ENCODE results near the gene EVX2.

EVX2 gene

DNA sequence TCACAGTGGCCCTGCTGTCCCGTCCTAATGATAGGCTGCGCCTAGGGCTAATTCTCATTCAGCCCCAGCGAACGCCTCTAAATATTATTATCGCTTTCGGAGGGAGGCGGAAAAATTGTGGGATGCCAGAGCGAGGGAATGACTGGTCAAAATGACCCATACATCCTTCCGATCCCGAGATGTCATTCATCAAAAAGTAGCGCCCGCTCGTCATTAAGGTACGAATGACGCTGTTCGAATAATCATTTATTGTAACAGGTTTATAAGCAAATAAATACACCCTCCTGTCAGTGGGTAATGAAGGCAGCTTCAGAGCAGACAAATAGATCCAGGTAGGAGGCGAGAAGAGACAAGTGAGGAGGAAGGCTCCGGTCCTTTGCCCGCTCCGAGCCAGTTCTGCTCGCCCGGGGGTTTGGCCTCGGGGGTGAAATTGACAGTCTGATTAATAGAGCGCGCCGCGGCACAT is at the start of gene EVX2:
Gene EVX2 (minus strand): TSS at position 167 of the 466 bp plus-strand sequence. CDS start 186 bp downstream, outside the sequence.
- no peak for DNase-seq

DNA sequence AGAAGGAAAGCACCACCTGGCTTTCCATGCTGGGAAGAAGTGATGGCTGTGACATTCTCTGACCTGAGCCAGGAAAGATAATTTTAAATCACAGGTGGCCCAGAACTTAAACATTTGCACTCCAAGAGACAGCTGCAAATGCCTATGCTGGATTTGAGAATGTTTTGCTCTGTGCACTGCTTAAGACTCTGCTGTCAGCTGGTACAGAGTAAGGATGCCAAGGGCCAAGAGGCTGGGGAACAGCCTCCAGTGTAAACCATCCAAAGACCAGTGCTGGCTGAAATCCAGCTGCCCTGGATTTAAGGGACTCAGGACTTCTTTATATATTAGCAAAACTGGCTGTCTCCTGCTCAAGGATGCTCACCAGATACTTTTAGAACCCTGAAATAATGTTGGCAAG is 49.6 kb upstream of the EVX2 start:
- no peak for DNase-seq

DNA sequence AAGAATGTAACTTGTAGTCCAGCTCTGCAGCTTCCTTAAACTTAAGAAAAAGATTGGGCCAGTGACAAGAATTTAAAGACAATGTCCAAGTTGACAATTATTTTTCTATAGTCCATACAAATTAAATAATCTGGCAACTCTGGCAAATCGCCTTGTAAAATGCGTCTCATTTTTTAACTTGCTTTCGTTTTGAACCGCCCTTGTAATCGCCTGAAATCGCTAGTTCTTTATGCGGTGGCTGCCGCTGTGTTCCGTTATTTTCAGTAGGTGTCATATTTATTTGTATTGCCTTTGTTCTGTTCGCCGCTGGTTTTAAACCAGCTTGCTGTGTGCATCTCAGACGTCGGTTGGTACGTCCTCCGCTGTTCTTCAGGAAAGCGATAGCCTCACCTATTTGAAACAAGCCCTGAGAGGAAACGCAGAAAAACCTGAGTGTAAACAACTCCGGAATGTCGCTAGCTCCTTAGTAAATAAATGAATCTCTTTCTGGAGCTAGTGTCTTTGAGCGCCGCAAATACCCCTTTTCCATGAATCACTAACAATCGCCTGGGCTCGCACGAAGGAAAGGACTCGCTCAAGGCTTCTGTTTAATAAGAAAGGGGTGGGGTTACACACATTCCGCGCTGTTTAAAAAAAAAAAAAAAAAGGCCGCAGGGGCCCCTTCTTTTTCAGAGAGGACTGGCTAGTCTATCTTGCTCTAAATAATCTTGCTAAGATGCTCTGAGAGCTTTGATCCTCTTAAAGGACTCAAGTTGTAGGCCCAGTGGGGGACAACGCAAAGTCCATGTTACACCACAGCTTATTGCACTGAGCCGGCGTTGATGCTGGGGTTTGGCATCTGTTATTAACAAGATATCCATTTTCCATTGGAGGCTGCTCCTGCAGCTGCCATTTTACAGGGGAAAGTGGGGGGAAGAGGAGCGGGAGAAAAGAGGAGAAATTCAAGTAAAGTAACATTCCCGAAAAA is 48.7 kb upstream of the EVX2 start:
- DNase-seq: no peak

DNA sequence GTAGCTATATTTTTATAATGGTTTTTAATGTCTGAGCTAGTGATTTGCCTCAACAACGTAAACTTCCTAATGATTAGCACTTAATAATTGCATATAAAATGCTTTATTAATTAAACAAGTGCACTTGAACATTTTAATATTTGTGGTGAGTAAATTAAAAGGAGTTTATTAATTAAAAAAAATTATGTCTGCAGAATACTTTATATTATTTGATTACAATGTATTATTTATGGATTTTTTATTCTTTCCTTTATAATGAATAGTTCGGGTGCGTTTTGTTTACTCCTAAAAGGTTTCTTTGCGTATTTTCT is 48.0 kb upstream of the EVX2 start:
- DNase-seq: no peak

DNA sequence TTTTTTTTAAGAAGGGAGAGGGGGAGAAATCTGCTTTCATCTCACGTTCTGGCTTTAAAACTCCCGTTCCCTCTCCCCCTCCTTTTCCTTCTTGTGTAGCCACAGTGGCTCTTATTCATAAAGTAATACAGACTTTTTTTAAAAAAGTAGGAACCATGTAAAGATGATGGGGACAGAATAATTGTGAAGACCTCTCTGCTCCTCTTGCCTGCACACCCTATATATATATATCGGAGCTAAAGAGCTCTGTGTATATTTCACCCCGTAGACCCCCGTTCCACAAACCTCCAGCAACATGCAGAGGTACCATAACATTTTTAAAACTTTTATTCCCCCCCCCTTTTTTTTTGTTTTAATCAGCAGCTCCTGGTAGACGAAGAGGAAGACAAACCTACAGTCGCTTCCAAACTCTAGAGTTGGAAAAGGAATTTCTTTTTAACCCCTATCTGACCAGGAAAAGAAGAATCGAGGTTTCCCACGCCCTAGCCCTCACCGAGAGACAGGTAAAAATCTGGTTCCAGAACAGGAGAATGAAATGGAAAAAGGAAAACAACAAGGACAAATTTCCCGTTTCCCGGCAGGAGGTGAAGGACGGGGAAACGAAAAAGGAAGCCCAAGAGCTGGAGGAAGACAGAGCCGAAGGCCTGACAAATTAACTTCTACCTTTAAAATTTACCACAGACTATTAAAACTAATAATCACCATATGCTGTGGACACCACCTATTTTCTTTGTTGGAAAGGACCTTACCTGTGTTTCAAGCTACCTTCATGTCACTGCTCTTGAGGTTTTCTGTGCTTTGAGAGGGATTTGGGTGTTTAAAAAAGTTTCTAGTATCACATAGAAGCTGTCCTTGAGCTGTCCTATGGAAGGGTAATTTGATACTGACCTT is 47.4 kb upstream of the EVX2 start:
- no peak for DNase-seq

DNA sequence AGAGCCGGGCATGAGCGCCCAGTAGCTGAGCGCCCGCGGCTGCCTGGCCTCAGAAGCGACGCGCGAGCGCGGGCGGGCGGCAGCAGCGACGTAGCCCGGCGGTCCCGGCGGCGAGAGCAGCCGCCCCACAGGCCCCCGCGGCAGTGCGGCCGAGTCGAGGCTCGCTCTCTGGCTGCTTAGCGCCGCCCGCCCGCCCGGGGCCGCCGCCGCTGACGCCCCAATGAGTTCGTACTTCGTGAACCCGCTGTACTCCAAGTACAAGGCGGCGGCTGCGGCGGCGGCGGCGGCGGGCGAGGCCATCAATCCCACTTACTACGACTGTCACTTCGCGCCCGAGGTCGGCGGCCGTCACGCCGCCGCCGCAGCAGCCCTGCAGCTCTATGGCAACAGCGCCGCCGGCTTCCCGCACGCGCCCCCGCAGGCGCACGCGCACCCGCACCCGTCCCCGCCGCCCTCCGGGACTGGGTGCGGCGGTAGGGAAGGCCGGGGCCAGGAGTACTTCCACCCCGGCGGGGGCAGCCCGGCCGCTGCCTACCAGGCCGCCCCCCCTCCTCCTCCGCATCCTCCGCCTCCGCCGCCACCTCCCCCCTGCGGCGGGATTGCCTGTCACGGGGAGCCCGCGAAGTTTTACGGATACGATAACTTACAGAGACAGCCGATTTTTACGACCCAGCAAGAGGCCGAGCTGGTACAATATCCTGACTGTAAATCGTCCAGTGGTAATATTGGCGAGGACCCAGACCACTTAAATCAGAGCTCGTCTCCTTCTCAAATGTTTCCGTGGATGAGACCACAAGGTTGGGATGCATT is 46.6 kb upstream of the EVX2 start:
- DNase-seq: no peak

DNA sequence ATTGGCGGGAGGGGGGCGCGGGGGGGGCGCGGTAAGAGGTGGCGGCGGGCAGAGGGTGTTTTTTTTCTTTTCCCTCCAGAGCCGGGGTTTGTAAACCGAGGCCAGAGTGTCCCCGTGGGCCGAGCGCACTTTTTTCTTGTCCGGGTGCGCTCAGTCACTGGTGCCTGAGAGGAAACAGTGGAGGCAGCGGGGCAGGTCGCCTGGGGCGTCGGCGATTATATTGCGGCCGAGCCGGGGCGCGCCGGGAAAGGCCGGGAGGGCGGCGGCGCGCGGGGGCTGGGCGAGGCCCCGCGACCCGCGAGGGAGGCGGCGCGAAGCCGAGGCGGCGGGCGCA is 46.0 kb upstream of the EVX2 start:
- DNase-seq: no peak

DNA sequence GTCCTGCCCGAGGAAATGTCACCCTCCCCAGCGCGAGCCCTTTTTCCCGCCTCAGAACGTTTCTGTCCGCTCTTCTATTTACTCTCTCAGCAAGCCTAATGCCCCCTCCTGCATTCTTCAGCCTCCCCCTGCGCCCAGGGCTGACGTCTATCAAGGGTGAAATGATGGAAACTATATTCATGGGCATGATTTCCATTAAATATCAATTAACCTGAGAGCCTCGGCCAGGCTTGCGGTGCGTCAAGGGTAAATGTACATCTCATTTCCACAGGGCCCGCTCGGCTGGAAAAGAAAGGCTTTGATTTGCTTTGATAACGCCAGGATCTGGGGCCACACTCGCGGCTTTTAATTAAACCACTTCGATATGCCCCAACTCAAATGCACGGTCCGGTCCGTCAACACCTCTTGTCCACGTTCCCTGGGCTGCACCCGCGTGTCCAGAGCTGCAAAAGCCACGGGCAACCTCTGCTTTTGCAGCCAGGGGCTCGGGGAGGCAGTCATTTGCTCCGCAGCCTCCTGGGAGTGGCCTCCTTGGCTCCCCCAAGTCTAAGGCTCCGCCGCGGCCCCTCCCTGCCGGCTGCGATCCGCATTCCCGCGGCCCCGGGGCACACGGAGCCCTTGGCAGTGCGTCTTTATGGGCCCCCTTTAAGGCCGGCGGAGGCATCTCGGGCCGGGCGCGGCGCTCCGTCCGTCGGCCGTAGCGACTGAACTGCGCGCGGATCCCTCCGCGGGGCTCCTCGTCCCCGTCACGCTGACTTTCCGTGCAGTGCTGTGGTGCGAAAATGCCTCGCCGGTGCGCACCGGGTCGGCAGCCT is 45.4 kb upstream of the EVX2 start, which contains the start of gene HOXD8:
Gene HOXD8 (plus strand): TSS at position 724 of the 815 bp plus-strand sequence. CDS start 662 bp downstream, outside the sequence.
- no peak for DNase-seq

DNA sequence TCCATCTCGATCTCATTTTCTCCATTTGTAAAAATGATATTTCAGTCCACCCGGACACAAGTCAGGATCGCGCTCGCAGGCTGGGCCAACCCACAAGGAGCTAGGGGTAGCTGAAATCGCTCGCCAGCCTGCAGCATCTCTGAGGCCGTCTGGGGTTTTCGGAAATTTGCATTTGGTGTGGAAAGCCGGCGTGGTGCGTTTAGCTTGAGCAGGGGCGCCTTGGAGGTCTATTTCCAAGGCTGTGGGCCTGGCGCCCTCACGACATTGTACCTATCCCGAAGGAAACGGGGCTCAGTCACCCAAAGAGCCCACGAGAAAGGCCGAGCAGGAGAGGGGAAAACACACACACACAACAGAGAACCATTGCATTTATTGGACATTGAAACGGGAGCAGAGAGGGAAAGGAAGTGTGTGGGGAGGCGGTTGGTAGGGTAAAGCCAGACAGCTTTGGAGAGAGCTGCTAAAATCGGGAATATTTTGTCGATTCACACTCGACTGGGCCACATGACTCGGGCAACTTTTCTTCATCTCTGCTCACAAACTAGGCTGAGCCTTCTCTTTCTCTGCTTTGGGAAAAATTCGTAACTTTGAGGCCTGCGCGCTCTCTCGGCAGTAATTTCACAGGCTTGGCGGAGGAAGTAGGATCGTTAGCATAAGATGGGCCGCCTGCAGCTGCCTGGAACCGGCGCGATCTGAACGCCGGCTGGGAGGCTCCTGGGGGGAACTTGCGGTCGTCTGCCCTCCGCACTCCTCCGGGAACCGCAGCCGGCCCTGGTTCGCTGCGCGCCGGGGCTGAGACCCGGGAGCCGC is 44.6 kb upstream of the EVX2 start:
- no peak for DNase-seq

DNA sequence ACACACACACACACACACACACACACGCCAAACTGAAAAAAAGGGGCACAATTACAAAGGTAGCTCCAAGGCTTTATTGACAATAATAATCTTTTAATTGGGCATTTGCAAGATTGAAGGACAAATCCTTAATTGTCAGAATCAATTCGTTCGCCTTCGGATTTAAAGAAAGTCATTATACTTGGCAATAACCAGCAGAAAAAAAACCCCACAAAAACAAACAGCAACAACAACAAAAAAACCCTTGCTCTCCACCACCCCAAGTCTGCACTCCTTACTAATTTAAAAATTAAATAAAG is 44.0 kb upstream of the EVX2 start:
- no peak for DNase-seq

DNA sequence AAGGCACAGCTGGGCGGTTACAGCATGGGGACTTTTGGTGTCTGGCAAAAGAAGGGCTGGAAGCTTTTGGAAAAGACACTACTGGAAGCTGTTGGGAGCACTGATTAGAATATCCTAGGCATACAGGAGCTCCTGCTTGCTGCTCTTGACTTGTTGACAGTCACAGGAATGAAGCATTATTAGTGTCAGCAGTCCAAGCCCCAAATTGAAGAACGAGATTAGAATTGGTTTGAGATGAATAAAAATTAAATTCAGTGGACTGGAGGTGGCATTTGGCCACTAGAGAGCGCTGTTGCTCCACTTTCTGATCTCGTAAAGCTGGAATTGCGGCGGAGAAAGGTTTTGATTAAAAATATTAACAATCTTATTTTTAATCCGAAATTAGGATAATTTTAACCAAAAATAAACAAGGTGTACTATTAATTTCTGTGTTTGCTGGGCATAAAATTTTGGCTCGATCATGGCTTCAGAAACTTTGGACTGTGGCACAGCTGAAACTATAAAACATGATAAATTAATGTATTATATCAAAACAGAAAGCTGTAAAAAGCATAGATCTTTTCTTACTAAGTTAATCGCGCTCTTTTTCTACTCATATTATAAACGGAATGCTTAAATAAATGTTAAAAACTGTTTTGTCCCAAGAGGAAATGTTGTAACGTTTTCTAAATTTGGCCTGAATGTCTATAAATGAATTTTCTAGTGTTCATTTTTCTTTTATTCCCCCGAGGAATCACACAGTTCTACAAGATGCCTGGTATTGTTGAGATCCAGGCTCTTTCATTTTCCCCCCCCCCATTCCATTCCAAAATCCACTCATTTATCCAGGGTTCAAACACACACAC is 43.4 kb upstream of the EVX2 start:
- DNase-seq: peak; percentile 77

DNA sequence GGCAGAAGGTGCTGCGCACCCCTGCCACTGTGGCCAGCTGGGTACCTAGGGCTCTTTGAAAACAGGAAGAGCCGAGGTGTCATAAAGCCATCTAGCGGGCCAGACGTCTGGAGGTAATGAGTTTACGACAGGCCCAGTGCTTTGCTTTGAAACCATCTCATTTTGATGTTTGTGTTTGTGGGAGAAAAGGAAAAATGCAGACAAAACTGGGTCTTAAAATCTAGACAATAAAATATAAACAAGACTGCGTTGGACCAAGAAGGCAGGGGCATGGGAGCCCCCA is 42.0 kb upstream of the EVX2 start:
- DNase-seq: no peak

DNA sequence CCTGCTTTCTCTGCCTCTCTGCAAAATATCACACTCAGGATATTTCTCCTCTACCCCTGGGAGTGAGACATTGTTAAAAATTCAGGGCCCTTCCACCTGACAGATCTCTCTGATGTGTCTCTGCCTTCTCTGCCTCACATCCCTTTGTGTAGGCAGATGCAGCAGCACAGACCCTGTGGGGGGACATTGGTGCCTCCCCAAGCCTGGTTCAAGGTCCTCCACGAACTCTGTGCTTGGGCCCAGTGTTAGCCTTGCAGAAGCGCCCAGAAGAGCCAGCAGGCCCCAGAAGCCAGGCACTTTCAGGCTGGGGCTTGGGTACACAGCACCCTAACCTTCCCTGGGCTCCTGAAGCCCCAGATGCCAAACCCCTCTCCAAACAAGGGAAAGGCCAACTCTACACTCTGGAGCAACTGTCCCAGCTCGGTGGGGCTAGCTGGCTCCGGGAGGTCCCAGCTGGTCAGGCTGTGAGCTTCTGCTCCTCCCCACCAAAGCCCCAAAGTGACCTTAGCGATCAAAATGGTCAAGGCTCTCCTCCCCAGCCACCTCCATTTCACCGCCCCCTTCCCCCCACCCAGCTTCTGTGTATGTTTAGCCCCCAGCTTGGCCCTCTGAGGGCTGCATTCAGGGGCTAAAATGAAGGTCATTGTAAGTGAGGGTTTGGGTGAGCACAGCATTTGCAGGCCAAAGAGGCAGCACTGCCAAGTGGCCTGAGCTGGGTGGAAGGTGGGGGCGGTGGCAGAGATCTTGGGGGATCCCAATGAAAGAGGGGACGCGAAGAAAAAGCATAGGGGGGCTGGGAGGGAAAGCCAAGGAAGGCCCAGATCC is 41.4 kb upstream of the EVX2 start:
- no peak for DNase-seq

DNA sequence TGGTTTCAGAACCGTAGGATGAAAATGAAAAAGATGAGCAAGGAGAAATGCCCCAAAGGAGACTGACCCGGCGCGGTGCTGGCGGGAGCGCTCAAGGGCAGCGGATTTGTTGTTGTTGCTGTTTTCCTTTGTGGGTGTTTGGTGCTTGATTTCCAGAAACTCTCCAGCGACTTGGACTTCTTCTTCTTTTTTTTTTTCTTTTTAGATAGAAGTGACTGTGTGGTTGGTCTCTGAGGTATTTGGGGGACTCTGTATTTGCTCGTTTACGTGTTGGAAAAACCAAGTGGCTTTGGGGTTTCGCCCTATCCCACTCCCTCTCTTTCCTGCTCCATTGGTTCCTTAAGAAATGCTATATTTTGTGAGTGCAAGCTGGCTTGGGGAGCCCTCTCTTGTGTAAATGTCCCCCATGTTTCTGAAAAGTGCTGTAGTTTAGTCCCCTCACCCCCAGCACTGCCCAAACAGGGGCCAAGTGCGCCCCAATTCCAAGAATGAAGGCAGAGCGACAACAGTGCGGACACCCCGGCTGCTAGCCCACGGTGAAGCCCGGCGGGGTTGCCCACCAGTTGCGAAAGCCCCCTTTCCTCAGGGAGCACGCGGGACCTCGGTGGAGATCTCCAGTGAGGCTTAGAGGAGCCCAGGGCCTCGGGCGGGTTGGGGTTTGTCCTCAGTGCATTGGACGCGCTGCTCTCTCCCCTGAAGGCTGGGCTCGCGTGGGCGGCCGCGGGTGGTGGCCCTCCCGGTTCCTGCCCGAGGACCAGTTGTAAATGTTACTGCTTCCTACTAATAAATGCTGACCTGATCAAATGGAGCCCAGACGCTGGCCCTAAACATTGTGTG is 40.6 kb upstream of the EVX2 start:
- DNase-seq: no peak

DNA sequence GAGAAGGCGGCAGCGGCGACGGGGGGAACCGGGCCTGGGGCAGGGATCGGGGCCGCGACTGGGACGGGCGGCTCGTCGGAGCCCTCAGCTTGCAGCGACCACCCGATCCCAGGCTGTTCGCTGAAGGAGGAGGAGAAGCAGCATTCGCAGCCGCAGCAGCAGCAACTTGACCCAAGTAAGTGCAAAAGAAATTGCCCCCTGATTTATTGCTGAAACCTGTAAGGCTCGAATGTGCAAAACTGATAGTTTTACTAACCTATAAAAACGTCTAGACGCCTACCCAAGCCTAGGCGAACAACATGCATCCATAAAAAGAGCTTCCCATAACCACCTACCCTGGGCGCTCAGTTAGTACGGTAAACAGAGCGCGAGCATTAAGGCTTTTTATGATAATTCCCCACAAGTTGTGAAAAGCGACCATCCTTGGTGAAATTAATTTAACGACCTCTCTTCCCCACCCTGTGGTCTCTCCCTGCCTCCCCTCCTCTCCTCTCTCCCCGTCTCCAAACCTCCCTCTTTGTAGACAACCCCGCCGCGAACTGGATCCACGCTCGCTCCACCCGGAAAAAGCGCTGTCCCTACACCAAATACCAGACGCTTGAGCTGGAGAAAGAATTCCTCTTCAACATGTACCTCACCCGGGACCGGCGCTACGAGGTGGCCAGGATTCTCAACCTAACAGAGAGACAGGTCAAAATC is 39.8 kb upstream of the EVX2 start:
- DNase-seq: no peak

DNA sequence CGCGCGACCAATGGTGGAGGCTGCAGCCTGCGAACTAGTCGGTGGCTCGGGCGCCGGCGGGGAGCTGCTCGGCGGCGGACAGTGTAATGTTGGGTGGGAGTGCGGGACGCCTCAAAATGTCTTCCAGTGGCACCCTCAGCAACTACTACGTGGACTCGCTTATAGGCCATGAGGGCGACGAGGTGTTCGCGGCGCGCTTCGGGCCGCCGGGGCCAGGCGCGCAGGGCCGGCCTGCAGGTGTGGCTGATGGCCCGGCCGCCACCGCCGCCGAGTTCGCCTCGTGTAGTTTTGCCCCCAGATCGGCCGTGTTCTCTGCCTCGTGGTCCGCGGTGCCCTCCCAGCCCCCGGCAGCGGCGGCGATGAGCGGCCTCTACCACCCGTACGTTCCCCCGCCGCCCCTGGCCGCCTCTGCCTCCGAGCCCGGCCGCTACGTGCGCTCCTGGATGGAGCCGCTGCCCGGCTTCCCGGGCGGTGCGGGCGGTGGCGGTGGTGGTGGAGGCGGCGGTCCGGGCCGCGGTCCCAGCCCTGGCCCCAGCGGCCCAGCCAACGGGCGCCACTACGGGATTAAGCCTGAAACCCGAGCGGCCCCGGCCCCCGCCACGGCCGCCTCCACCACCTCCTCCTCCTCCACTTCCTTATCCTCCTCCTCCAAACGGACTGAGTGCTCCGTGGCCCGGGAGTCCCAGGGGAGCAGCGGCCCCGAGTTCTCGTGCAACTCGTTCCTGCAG is 39.1 kb upstream of the EVX2 start, which contains the start of gene HOXD9:
Gene HOXD9 (plus strand): TSS at position 37 of the 728 bp plus-strand sequence. CDS start 50 bp downstream, at position 87.
- DNase-seq: no peak

DNA sequence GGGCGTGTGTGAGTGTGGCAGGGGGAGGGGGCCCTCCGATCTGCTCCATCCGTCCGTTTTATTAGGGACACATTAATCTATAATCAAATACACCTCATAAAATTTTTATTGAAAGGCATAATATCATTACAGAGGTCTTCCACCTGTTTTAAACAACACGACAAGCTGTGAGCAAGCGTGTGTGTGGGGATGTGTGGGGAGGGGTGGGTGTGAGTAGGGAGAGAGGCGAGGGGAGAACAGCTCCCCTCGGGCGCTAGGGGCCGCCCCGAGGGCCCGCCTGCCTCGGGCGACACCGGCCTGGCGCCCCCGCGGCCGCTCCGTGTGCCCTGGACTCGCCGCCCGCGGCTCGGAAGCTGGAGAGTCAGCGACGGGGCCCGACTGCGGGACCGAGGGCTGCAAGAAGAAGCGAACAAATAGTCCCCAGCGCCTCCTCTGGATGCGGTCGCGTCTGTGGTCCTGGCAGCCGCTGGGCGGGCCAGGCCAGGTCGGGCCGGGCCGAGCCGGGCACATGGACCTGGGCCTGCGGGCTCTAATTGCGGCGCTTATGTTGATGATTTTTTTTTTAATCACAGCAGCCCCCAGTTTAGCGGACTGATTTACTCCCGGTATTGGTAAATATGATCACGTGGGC is 38.4 kb upstream of the EVX2 start:
- DNase-seq: no peak
